GM18505 (cell line): ENCODE results near the gene TRIP11.

Source experiments
- ATAC-seq: cut with Tn5 transposase; IDR thresholded peaks from one replicate; pipeline ENCODE4 v1.9.1; 2021; ENCODE audit not compliant: unreplicated experiment
- POLR2A ChIP-seq: IDR thresholded peaks from 4 replicates; pipeline ENCODE4 v1.6.1; 2011; ENCODE audit warnings: borderline replicate concordance; ENCODE audit not compliant: insufficient read depth, insufficient read length; ENCODE audit errors: extremely low read depth

The TRIP11 gene

DNA sequence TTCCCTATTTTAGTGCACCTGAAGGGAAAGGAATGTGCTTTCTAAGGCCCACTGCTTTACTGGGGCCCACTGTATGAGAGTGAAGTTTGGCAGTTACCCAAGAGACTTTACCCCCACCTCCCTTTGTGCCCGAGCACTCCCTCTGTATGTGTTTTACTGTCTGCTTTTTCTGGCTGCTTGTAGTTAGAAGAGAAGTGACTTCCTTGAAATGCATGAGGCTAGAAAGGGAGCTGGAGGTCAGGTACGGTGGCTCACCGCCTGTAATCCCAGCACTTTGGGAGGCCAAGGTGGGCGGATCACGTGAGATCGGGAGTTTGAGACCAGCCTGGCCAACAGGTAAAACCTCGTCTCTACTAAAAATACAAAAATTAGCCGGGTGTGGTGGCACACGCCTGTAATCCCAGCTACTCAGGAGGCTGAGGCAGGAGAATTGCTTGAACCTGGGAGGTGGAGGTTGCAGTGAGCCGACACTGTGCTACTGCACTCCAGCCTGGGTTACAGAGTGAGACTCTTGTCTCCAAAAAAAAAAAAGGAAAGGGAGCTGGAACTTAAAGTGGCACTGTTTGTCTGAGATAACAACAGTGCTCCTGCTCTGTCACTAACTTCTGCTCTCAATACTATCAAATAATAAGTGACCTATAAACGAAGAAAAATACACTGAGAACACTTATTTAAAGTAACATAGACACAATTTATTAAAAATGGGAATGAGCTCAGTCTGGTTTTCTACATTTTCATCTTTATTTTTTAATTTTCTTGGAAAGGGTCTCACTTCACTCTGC is 5.8 kb downstream of the TRIP11 start:
- no peak for ATAC-seq

DNA sequence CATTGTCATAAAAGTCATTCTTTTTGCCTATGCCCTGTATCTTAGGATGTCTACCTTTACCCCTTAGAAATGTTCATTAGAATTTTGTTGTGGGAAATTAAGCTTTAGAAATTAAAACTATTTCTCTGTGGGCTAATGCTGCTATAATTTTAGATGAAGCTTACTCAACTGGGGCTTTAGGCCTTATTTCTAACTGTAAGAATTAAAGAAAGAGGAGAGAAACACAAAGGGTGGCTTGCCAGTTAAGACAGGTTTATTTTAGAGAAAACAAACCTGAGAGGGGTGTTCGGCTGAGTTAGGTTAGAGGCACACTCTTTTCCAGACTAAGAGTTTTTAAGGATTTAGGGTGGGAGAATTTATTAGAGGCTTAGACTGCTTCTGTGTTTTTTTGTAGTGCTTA is 6.4 kb downstream of the TRIP11 start:
- ATAC-seq: no peak
- no peak for TF ChIP-seq POLR2A

More for the DNA sequence above, 5.8 kb downstream of the TRIP11 start:
- no peak for TF ChIP-seq POLR2A

DNA sequence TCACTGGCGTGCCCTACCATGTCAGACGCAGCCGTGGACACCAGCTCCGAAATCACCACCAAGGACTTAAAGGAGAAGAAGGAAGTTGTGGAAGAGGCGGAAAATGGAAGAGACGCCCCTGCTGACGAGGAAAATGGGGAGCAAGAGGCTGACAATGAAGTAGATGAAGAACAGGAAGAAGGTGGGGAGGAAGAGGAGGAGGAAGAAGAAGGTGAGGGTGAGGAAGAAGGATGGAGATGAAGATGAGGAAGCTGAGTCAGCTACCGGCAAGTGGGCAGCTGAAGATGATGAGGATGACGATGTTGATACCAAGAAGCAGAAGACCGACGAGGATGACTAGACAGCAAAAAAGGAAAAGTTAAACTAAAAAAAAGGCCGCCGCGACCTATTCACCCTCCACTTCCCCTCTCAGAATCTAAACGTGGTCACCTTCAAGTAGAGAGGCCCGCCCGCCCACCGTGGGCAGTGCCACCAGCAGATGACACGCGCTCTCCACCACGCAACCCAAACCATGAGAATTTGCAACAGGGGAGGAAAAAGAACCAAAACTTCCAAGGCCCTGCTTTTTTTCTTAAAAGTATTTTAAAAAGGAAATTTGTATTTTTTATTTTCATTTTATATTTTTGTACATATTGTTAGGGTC is 13.2 kb downstream of the TRIP11 start:
- TF ChIP-seq POLR2A: no peak
- no peak for ATAC-seq

DNA sequence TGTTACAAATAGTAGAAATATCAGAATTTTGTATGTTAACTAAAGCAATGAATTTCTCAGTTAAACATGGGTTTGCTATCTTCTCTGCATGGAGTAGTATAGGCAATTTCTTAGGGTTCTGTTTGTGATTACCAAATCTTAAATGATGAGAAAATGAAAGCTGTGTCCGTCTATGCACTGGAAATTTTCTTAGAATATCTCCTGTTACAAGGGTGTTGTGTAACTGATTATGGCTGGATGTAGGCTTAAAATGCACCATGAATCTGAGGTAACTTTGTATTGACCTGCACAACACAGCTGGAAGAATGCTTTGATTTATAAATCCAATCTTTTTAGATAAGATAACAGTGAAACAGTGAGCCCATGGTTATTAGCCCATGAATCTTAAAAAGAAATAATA is 17.8 kb downstream of the TRIP11 start:
- ATAC-seq: no peak
- no peak for TF ChIP-seq POLR2A

DNA sequence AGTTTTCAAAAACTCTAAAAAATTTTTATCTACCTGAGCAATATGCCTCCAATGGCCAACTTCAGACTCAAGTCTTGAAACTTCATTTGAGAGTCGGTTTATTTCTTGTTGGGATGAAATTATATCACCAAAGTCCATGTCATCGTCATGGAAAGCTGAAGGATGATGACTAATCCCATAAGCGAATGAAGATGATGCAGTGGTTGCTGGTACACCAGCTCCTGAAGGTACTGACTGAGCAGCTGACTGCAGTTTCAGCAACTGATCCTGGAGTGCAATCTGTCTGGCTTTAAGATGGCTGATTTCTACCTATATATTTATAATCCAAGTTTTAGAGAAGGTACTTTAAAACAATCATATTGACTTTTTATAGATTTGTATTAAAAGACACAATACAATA is 18.3 kb downstream of the TRIP11 start:
- ATAC-seq: no peak
- no peak for TF ChIP-seq POLR2A

DNA sequence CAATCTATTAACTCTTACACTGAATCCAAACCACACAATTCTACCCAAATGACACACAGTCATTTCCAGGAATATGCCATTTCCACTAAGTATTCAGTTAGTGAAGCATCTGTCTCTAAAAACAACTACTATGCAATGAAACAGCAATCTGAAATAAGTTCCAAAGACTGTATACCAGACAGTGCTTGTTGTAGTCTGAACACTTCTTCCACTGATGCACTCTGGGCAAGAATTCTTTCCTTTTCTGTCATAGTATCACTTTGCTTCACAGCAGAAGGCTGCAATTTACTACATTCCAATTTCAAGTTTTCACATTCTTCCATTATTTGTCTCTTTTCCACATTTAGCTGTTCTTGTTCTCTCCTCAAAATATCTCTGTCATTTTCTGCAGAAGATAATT is 25.8 kb downstream of the TRIP11 start:
- TF ChIP-seq POLR2A: no peak
- no peak for ATAC-seq

DNA sequence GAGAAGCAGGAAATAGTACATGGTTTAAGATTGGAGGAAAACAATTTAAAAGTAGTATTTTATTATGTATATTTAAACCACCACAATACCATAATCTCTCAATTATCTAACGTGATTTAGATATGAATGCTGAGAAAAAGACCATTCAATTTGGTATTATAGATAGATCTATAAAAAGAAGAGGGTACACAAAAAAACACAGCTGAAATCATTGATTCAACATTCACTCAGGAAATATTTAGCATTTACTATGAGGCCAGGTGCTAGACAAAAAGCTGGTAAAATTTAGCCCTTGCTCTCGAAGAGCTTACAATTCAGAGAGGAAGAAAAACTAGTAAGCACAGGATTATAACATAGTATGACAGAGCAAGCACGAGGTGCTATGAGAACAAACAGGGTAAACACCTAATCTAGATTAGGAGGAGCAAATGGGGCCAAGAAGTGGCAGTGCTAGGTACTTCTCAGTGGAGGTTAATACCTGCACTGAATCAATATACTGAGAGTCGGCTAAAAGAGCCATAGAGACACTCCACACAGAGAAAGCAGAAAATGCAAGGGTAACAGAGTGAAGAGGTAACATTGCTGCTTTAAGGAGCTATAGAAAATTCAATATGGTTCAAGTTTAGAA is 27.6 kb downstream of the TRIP11 start:
- no peak for TF ChIP-seq POLR2A
- no peak for ATAC-seq

DNA sequence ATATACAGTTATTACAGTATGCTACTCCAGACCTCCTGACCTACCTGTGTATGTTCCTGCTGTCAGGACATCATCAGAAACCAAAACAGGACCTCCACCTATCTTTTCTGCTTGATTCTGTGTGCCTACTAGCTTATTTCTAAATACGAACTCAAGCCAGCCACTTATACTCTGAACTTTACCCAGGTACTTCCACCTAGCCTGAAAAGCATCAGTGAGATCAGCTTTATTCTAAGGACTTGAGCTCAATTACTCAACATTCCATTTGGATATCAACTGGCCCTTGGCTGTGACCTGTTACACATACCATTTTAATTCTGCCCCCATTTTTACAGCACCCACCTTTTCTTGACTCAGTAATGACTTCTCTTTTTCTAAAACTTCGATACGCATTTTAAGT is 29.2 kb downstream of the TRIP11 start:
- TF ChIP-seq POLR2A: no peak
- no peak for ATAC-seq

DNA sequence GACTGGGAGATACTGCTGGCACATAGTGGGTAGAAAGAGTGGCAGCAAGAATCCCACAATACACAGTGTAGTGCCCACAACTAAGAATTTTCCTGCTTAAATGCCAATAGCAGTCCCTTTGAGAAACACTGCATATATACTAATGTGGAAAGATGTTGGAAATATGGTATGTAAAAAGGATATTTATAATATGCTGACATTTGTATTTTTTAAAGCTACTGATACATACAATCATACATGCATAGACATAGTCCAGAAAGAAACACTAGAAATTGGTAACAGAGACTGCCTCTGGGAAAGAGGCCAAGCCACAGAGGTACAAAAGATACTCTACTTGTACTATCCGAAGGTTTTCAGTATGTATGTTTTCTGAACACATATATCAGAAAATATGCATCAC is 30.3 kb downstream of the TRIP11 start:
- no peak for TF ChIP-seq POLR2A
- ATAC-seq: no peak

DNA sequence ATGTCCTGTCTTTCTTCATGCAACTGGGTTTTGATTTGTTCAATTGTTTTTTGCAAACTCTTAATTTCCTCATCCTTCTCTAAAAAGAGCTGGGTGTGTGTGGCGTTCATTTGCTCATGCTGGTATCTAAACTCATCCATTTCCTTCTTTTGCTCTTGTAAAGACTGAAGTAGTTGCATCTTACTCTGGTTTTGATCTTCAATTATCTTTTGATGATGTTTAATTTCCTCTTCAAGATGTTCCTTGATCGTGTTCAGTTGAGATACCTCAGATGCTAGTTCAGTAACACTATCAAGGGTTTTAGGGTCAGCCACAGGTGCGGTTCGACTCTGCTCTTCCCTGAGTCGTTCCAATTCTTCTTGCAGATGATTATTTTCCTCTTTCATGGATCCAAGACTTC is 34.8 kb downstream of the TRIP11 start:
- TF ChIP-seq POLR2A: no peak
- no peak for ATAC-seq

DNA sequence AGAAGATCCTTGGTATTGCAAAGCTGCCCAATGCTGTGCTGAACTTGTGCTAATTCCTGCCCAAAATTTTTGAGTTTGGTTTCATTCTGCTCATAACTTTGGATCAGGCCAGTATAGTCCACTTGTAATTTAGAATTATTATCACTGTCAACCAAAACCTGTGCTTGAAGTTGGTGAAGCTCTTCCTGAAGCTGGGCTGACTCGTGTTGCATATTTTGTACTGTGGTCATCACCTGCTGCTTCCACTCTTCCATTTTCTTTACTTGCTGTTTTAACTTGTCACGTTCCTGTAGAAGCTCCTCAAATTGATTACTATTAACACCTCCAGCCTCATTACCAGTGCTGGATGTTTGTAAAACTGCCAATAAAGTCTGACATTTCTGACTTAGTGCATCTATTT is 35.8 kb downstream of the TRIP11 start:
- no peak for ATAC-seq
- TF ChIP-seq POLR2A: no peak

DNA sequence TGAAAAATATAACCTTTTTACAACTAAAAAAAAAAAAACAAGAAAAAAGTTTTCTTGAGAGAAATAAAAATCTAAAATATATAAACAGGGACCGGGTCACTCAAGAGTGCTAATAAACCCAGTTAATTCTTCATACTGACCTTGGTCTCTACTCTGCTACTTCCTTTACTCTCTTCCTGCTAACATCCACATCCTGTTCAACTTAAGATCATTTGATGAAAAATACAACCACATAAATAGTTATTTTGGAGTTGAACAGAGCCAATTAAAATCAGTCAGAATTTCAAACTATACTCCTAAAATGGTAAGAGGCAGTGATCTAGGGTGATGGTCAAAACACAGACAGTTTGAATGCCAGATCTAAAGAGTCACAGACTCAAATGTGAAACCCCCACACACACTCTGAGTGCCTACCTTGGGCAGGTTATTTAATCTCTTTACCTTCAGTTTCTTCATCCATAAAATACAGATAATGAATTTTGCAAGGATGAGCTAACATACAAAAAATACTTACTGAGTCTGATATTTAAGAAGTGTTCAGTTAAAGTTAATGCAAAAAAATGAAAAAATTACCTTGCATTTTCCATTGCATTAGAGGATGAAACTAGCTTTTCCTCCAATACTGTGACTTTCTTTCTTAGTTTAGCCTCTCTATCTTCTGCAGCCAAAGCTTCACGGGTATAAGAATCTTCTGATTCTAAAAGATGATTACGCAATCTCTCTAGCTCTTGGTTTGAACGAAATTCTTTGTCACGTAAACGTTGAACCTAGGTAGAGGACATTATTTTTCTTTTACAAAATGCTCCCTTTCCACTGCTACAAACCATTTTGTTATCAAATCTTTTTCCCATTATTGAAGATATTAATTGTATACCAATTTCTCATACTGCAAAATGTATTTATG is 40.9 kb downstream of the TRIP11 start:
- no peak for ATAC-seq

DNA sequence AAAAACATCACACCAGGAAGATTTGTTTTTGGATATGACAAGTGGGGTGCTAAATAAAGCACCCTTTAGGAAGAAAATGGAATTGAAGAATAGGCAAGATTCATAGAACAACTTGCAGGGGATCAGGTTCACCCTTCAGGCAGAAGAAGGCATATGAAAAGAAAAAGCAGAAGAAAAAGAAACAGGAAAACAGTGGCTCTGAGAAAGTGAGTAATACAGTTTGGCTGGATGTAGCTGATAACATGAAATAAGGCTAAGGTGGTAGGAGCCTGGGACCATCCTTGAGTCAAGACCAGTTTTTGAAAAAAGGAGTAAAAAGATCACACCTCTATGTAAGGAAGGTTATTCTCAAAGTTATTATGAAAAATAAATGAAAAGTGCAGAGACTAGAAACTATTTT is 42.4 kb downstream of the TRIP11 start:
- no peak for TF ChIP-seq POLR2A
- no peak for ATAC-seq

More for the DNA sequence above, 40.9 kb downstream of the TRIP11 start:
- TF ChIP-seq POLR2A: no peak
